Heart left ventricle (tissue), 16 donors: Measurements from ENCODE around the gene GABRD. TPM values are rescaled to one million over a fixed set of nuclear protein-coding genes. Genes with fewer than 3 reads are reported as not detected.
A peak's percentile ranks its signal among the peaks of the same experiment; 100 is the strongest.

Experiments
- ATAC-seq, 4 donors: fragments of 200-7000 bp; cut with Tn5 transposase; one replicate each; pipeline ENCODE4 v1.9.1; 2020 to 2022; ENCODE audit warnings: moderate library complexity in 4 of 4, mild to moderate bottlenecking in 3 of 4, moderate number of reproducible peaks in 1 of 4
- DNase-seq, 5 donors: peaks; one replicate each; pipeline ENCODE4 v3.0.0-alpha.2; 2020
- H3K27ac ChIP-seq, 12 donors: fragments of 200-600 bp; sonication (generic) in 4 of 12; one replicate each; pipeline versions ENCODE4 v1.5.0 to v1.8.0; 2016 to 2022; ENCODE audit warnings: mild to moderate bottlenecking in 2 of 12
- H3K27me3 ChIP-seq, 9 donors: fragments of 200-600 bp; sonication (generic) in 2 of 9; one replicate each; pipeline versions ENCODE4 v1.5.1 to v1.8.0; 2016 to 2022; ENCODE audit warnings: mild to moderate bottlenecking in 3 of 9
- H3K36me3 ChIP-seq, 9 donors: fragments of 200-600 bp; sonication (generic) in 2 of 9; one replicate each; pipeline versions ENCODE4 v1.5.0 to v1.8.0; 2018 to 2022; ENCODE audit warnings: mild to moderate bottlenecking in 2 of 9
- H3K4me1 ChIP-seq, 12 donors: fragments of 200-600 bp; sonication (generic) in 4 of 12; one replicate each; pipeline versions ENCODE4 v1.5.0 to v1.8.0; 2016 to 2022; ENCODE audit warnings: mild to moderate bottlenecking in 3 of 12
- H3K4me3 ChIP-seq, 12 donors: fragments of 200-600 bp; sonication (generic) in 4 of 12; one replicate each; pipeline versions ENCODE4 v1.5.0 to v1.8.0; 2017 to 2022; ENCODE audit warnings: mild to moderate bottlenecking in 9 of 12, moderate library complexity in 4 of 12
- H3K9me3 ChIP-seq, 12 donors: fragments of 200-600 bp; sonication (generic) in 4 of 12; one replicate each; pipeline versions ENCODE4 v1.5.0 to v1.8.0; 2016 to 2022; ENCODE audit warnings: mild to moderate bottlenecking in 1 of 12
- CTCF ChIP-seq, 12 donors: fragments of 200-600 bp; sonication (generic) in 4 of 12; IDR thresholded peaks; one replicate each; pipeline versions ENCODE4 v1.5.0 to v1.8.0; 2018 to 2022; ENCODE audit warnings: antibody characterized with exemption in 12 of 12, mild to moderate bottlenecking in 5 of 12
- POLR2A ChIP-seq, 2 donors: fragments of 450-650 bp; IDR thresholded peaks; one replicate each; pipeline ENCODE4 v1.6.1; 2017; ENCODE audit warnings: antibody characterized with exemption in 2 of 2, mild to moderate bottlenecking in 2 of 2, moderate library complexity in 2 of 2
- WGBS, 4 donors: extraction: QIAGEN DNeasy Blood & Tissue Kit in 2 of 4; methylation state at CpG; one replicate each; pipeline versions ENCODE4 v1.1.5 to v1.1.7; 2013 to 2018; 5-methylcytosine and 5-hydroxymethylcytosine counted together
- intact Hi-C, 10 donors: fragments of 100-400 bp; cut with DNase I; formaldehyde crosslinking; loops; one replicate each; pipeline versions ENCODE4 v1.11.1 to v1.14.2; 2022
- polyA plus RNA-seq, 2 donors: library from polyadenylated mRNA; stranded (reverse); fragments of 200-250 nt; gene quantifications; one replicate each; pipeline ENCODE4 v1.2.3, GENCODE V29; 2013
- total RNA-seq, 9 donors: library from RNA; depleted of rRNA in 2 of 9; stranded (reverse); fragments of >200 nt in 2 of 9; fragmentation: NEBNext Ultra II Directional in 3 of 9; extraction: Animal tissue kit (Norgen Biotek cat#: 25700) in 3 of 9; gene quantifications; one replicate each; pipeline versions ENCODE4 v1.1.0 to v1.2.4, GENCODE V29; 2016 to 2023
- donor health status: ischemic (EF 13 %, LVEDD 7.1; RV severe dilation, severe dysfunction).
- donor health status: healthy with polysubstance abuse.
- donor health status: DM: no; HTN: yes; CAD: no.
- donor health status: DM: no; HTN: no; CAD: no.
- donor health status: ischemic (EF 25% LVEDD 6.9; RV normal size, moderate dysfunction).
- donor health status: ischemic (EF 25% LVEDD 5.7; RV mildly dilated, moderate dysfunction).
- donor health status: healthy.
- donor health status: DM: yes; HTN: yes; CAD: no.
- donor health status: ischemic (EF 35%, LVEDD 5.7; RV mildly dilated, moderate dysfunction).
- donor health status: nonischemic (EF 11% LVEDD 7.7; RV severe dilation, severe dysfunction).
- donor health status: DM: yes; HTN: yes; CAD: no.
- donor health status: PGD.
- donor health status: ischemic (EF 29% LVEDD 5.4; RV normal size, mild dysfunction).
- donor health status: nonischemic (EF 23%, LVEDD 6.1; RV moderate dilation, normal function).

The GABRD gene
- total and polyA plus RNA-seq, 11 donors, result 0.21 to 1.1 (median 0.65) TPM; not detected in 2

GRCh38 chr1:2031546-2032540 is 12.7 kb downstream of the GABRD start:
- ATAC-seq (peak in 3 of 4 donors; percentile 29 to 49 (median 43)), DNase-seq (no peak)
- no peaks in the 10 kb centered on the region for H3K36me3 ChIP-seq
- no peak overlapping the region for H3K4me3 ChIP-seq
- intact Hi-C loops, result no loop called here
- 80 to 84% (median 84%) methylated on average over 19 to 33 of the region's 33 CpGs for WGBS, 4 donors
- no peaks in the 10 kb centered on the region for H3K27me3 ChIP-seq
- no peak for TF ChIP-seq POLR2A (IDR thresholded peaks at IDR 0.05)
- no peak for TF ChIP-seq CTCF (IDR thresholded peaks at IDR 0.05)
- H3K9me3 ChIP-seq, result no peaks in the 10 kb centered on the region
- H3K27ac ChIP-seq, result peak overlapping the region in 1 of 12 donors; percentile 62
- peaks cover 0 to 12% (median 0%) of the 10 kb centered on the region in 12 donors for H3K4me1 ChIP-seq

- ATAC-seq (peak in 3 of 4 donors; percentile 35 to 57 (median 49)), DNase-seq (no peak)
- H3K27me3 ChIP-seq, result no peaks in the 10 kb centered on the region
- intact Hi-C loops, result no loop called here
- TF ChIP-seq POLR2A (IDR thresholded peaks at IDR 0.05), result no peak
- TF ChIP-seq CTCF (IDR thresholded peaks at IDR 0.05), result no peak
- H3K27ac ChIP-seq, result peak overlapping the region in 1 of 12 donors; percentile 62
- no peak overlapping the region for H3K4me3 ChIP-seq
- H3K36me3 ChIP-seq, result no peaks in the 10 kb centered on the region
- peaks cover 0 to 12% (median 0%) of the 10 kb centered on the region in 12 donors for H3K4me1 ChIP-seq
- no peaks in the 10 kb centered on the region for H3K9me3 ChIP-seq
- 52 to 75% (median 69%) methylated on average over 9 to 14 of the region's 14 CpGs for whole genome bisulfite sequencing, 4 donors
Measured at GRCh38 chr1:2032737-2033136, 13.6 kb downstream of the GABRD start.

GRCh38 chr1:2033165-2033564 is 14.0 kb downstream of the GABRD start:
- intact Hi-C loops, result no loop called here
- Histone ChIP-seq H3K27me3 (no peaks in the 10 kb centered on the region), H3K4me3 (no peak overlapping the region), H3K9me3 (peaks cover 0 to 2% (median 0%) of the 10 kb centered on the region in 12 donors), H3K36me3 (no peaks in the 10 kb centered on the region), H3K4me1 (peaks cover 0 to 12% (median 0%) of the 10 kb centered on the region in 12 donors), H3K27ac (peak overlapping the region in 1 of 12 donors; percentile 48)
- no peak for TF ChIP-seq POLR2A (IDR thresholded peaks at IDR 0.05)
- no peak for TF ChIP-seq CTCF (IDR thresholded peaks at IDR 0.05)
- 80 to 88% (median 83%) methylated on average over 10 to 13 of the region's 13 CpGs for WGBS, 4 donors
- DNase-seq, result no peak
- ATAC-seq, result no peak

DNA sequence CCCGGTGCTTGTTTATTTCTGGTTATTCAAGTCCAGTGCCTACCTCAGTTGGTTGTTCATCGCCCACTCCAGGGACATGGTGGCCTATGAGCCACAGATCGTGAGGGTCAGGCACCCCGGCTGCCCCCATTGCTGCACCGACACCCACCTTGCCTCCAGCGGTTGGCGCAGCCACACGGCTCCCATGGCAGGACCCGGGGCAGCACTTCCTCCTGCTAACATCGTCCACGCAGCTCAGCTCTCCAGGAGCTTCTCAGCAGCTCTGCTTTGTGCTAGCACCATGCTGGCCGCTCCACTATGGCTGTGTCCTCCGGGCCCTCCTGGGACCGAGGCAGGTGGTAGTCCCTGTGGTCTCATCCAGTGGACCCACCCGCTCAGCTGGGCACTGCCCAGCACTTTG is 17.1 kb downstream of the GABRD start:
- H3K4me1 ChIP-seq, result peaks cover 0 to 12% (median 0%) of the 10 kb centered on the region in 12 donors
- H3K36me3 ChIP-seq, result no peaks in the 10 kb centered on the region
- peaks cover 0 to 3% (median 0%) of the 10 kb centered on the region in 12 donors for H3K9me3 ChIP-seq
- TF ChIP-seq POLR2A (IDR thresholded peaks at IDR 0.05) (no peak), CTCF (IDR thresholded peaks at IDR 0.05) (no peak)
- WGBS, 4 donors, result 86 to 93% (median 89%) methylated on average over 8 to 15 of the region's 15 CpGs
- intact Hi-C loops, result no loop called here
- ATAC-seq (no peak), DNase-seq (peak in 1 of 5 donors; percentile 47)
- no peak overlapping the region for H3K4me3 ChIP-seq
- no peaks in the 10 kb centered on the region for H3K27me3 ChIP-seq
- no peak overlapping the region for H3K27ac ChIP-seq
